ENCODE measurements around the gene PRDM10.
"Not testable (repeated sequence)": the region's sequence is repeated elsewhere in the genome, so short reads cannot be mapped to it uniquely, and the experiment has no call there.

The PRDM10 gene

GRCh38 chr11:129974672-129975071 is 28.0 kb downstream of the PRDM10 start:
- no peak for DNase-seq

- DNase-seq: no peak
Measured at GRCh38 chr11:129974237-129974636, 28.4 kb downstream of the PRDM10 start.

- DNase-seq: no peak
Measured at GRCh38 chr11:129973809-129974208, 28.8 kb downstream of the PRDM10 start.

GRCh38 chr11:129973068-129973467 is 29.6 kb downstream of the PRDM10 start:
- no peak for DNase-seq

- DNase-seq: no peak
Measured at GRCh38 chr11:129972611-129973010, 30.0 kb downstream of the PRDM10 start.

- not testable (repeated sequence) for DNase-seq
Measured at GRCh38 chr11:129971856-129972255, 30.8 kb downstream of the PRDM10 start.

GRCh38 chr11:129969920-129970319 is 32.7 kb downstream of the PRDM10 start:
- no peak for DNase-seq

GRCh38 chr11:129968591-129969419 is 33.8 kb downstream of the PRDM10 start:
- no peak for DNase-seq

- no peak for DNase-seq
Measured at GRCh38 chr11:129967996-129968395, 34.6 kb downstream of the PRDM10 start.

- DNase-seq: no peak
Measured at GRCh38 chr11:129965248-129965647, 37.4 kb downstream of the PRDM10 start.

GRCh38 chr11:129960216-129961214 is 42.1 kb downstream of the PRDM10 start:
- no peak for DNase-seq

- no peak for DNase-seq
Measured at GRCh38 chr11:129959687-129960086, 42.9 kb downstream of the PRDM10 start.

- no peak for DNase-seq
Measured at GRCh38 chr11:129955282-129955681, 47.4 kb downstream of the PRDM10 start.

GRCh38 chr11:129954703-129955102 is 47.9 kb downstream of the PRDM10 start:
- not testable (repeated sequence) for DNase-seq

- no peak for DNase-seq
Measured at GRCh38 chr11:129951866-129952262, 50.8 kb downstream of the PRDM10 start.

- no peak for DNase-seq
Measured at GRCh38 chr11:129951201-129951865, 51.3 kb downstream of the PRDM10 start.

- DNase-seq: no peak
Measured at GRCh38 chr11:129950101-129951091, 52.2 kb downstream of the PRDM10 start.

- DNase-seq: no peak
Measured at GRCh38 chr11:129948926-129949466, 53.6 kb downstream of the PRDM10 start.

- no peak for DNase-seq
Measured at GRCh38 chr11:129947474-129947873, 55.2 kb downstream of the PRDM10 start.

GRCh38 chr11:129946965-129947364 is 55.7 kb downstream of the PRDM10 start:
- DNase-seq: no peak

GRCh38 chr11:129946256-129946655 is 56.4 kb downstream of the PRDM10 start:
- DNase-seq: no peak
